KOPT-K1 (cell line): ENCODE measurements around the gene AOAH.

Source experiments
- H3K27ac ChIP-seq: fragments of 200-600 bp; sonication (generic); 2 replicates; pipeline ENCODE4 v1.5.1; 2016; ENCODE audit warnings: antibody characterized with exemption, mild to moderate bottlenecking, low read depth, low read length; ENCODE audit not compliant: poor library complexity, severe bottlenecking
- H3K36me3 ChIP-seq: fragments of 200-600 bp; sonication (generic); 2 replicates; pipeline ENCODE4 v1.5.1; 2017; ENCODE audit warnings: antibody characterized with exemption, mild to moderate bottlenecking, low read length, moderate library complexity; ENCODE audit not compliant: insufficient read depth
- H3K9me3 ChIP-seq: fragments of 200-600 bp; sonication (generic); 2 replicates; pipeline ENCODE4 v1.5.1; 2017; ENCODE audit warnings: antibody characterized with exemption, low read length, mild to moderate bottlenecking; ENCODE audit not compliant: insufficient read depth, poor library complexity, severe bottlenecking

AOAH gene

GRCh38 chr7:36604806-36605205 lies 119.5 kb downstream of the AOAH start:
- no peak overlapping the region for H3K27ac ChIP-seq
- no peaks in the 10 kb centered on the region for H3K9me3 ChIP-seq
- H3K36me3 ChIP-seq, result no peaks in the 10 kb centered on the region

GRCh38 chr7:36602934-36603887 lies 121.1 kb downstream of the AOAH start:
- no peak overlapping the region for H3K27ac ChIP-seq
- H3K36me3 ChIP-seq, result no peaks in the 10 kb centered on the region
- H3K9me3 ChIP-seq, result no peaks in the 10 kb centered on the region

GRCh38 chr7:36602511-36602910 lies 121.8 kb downstream of the AOAH start:
- H3K9me3 ChIP-seq, result no peaks in the 10 kb centered on the region
- H3K27ac ChIP-seq, result no peak overlapping the region
- no peaks in the 10 kb centered on the region for H3K36me3 ChIP-seq

GRCh38 chr7:36601601-36602000 lies 122.7 kb downstream of the AOAH start:
- Histone ChIP-seq H3K27ac (no peak overlapping the region), H3K36me3 (no peaks in the 10 kb centered on the region), H3K9me3 (no peaks in the 10 kb centered on the region)

GRCh38 chr7:36600869-36601530 lies 123.3 kb downstream of the AOAH start:
- Histone ChIP-seq H3K9me3 (no peaks in the 10 kb centered on the region), H3K27ac (no peak overlapping the region), H3K36me3 (no peaks in the 10 kb centered on the region)

- H3K9me3 ChIP-seq, result no peaks in the 10 kb centered on the region
- H3K27ac ChIP-seq, result no peak overlapping the region
These were observed 124.0 kb downstream of the AOAH start for GRCh38 chr7:36600314-36600682.

GRCh38 chr7:36599645-36600313 lies 124.5 kb downstream of the AOAH start:
- Histone ChIP-seq H3K27ac (no peak overlapping the region), H3K36me3 (no peaks in the 10 kb centered on the region), H3K9me3 (no peaks in the 10 kb centered on the region)

More at GRCh38 chr7:36600314-36600682, 124.0 kb downstream of the AOAH start:
- no peaks in the 10 kb centered on the region for H3K36me3 ChIP-seq

- Histone ChIP-seq H3K27ac (no peak overlapping the region), H3K9me3 (no peaks in the 10 kb centered on the region), H3K36me3 (no peaks in the 10 kb centered on the region)
These were observed 126.1 kb downstream of the AOAH start for GRCh38 chr7:36598054-36598674.

- Histone ChIP-seq H3K27ac (no peak overlapping the region), H3K9me3 (no peaks in the 10 kb centered on the region), H3K36me3 (no peaks in the 10 kb centered on the region)
These were observed 127.1 kb downstream of the AOAH start for GRCh38 chr7:36597090-36597773.

- no peaks in the 10 kb centered on the region for H3K9me3 ChIP-seq
- H3K36me3 ChIP-seq, result no peaks in the 10 kb centered on the region
These were observed 129.8 kb downstream of the AOAH start for GRCh38 chr7:36594445-36594844.

GRCh38 chr7:36591636-36592035 lies 132.7 kb downstream of the AOAH start:
- Histone ChIP-seq H3K27ac (no peak overlapping the region), H3K36me3 (no peaks in the 10 kb centered on the region), H3K9me3 (no peaks in the 10 kb centered on the region)

More at GRCh38 chr7:36594445-36594844, 129.8 kb downstream of the AOAH start:
- H3K27ac ChIP-seq, result no peak overlapping the region

GRCh38 chr7:36589391-36589790 lies 134.9 kb downstream of the AOAH start:
- Histone ChIP-seq H3K9me3 (no peaks in the 10 kb centered on the region), H3K27ac (no peak overlapping the region), H3K36me3 (no peaks in the 10 kb centered on the region)

- peaks cover 6% of the 10 kb centered on the region for H3K9me3 ChIP-seq
- no peaks in the 10 kb centered on the region for H3K36me3 ChIP-seq
- H3K27ac ChIP-seq, result no peak overlapping the region
These were observed 141.0 kb downstream of the AOAH start for GRCh38 chr7:36583318-36583717.

GRCh38 chr7:36575832-36576231 lies 148.5 kb downstream of the AOAH start:
- H3K36me3 ChIP-seq, result no peaks in the 10 kb centered on the region
- no peak overlapping the region for H3K27ac ChIP-seq

More at GRCh38 chr7:36575832-36576231, 148.5 kb downstream of the AOAH start:
- H3K9me3 ChIP-seq, result peaks cover 13% of the 10 kb centered on the region
